SK-N-SH treated with all-trans-retinoic acid at 6 μM for 48 hours (cell line): ENCODE results near the gene DYNC1LI1.
"Not testable (repeated sequence)": the region's sequence is repeated elsewhere in the genome, so short reads cannot be mapped to it uniquely, and the experiment has no call there.

ENCODE experiments used
- ATAC-seq: fragments of 200-7000 bp; cut with Tn5 transposase; 3 replicates; pipeline ENCODE4 v1.9.1; 2020; ENCODE audit warnings: mild to moderate bottlenecking, moderate library complexity
- ARNTL ChIP-seq: fragments of 450-650 bp; formaldehyde crosslinking; IDR thresholded peaks from 2 replicates; pipeline ENCODE4 v1.5.0; 2020; ENCODE audit warnings: low read depth, mild to moderate bottlenecking, moderate library complexity, borderline replicate concordance
- BACH2 ChIP-seq: fragments of 250-450 bp; sonication (Bioruptor Pico); IDR thresholded peaks from 2 replicates; pipeline ENCODE4 v1.9.0; 2021; ENCODE audit warnings: mild to moderate bottlenecking, borderline replicate concordance
- CSDC2 ChIP-seq: fragments of 250-450 bp; sonication (Bioruptor Pico); IDR thresholded peaks from 2 replicates; pipeline ENCODE4 v1.5.0; 2020; ENCODE audit warnings: mild to moderate bottlenecking, moderate library complexity
- ESRRG ChIP-seq: fragments of 250-450 bp; sonication (Bioruptor Pico); IDR thresholded peaks from 2 replicates; pipeline ENCODE4 v1.6.1; 2021; ENCODE audit warnings: mild to moderate bottlenecking
- ISL1 ChIP-seq: fragments of 250-450 bp; sonication (Bioruptor Pico); IDR thresholded peaks from 2 replicates; pipeline ENCODE4 v2.1.2; 2022; ENCODE audit warnings: mild to moderate bottlenecking, moderate library complexity
- PPARA ChIP-seq: fragments of 250-450 bp; sonication (Bioruptor Pico); IDR thresholded peaks from 2 replicates; pipeline ENCODE4 v1.5.0; 2020; ENCODE audit warnings: mild to moderate bottlenecking, borderline replicate concordance
- RARB ChIP-seq: fragments of 250-450 bp; sonication (Bioruptor Pico); IDR thresholded peaks from 2 replicates; pipeline ENCODE4 v1.8.0; 2021; ENCODE audit warnings: mild to moderate bottlenecking, moderate library complexity
- SNAI2 ChIP-seq: fragments of 250-450 bp; sonication (Bioruptor Pico); IDR thresholded peaks from 2 replicates; pipeline ENCODE4 v1.5.0; 2020; ENCODE audit warnings: mild to moderate bottlenecking, moderate library complexity
- TCF4 ChIP-seq: fragments of 250-450 bp; sonication (Bioruptor Pico); IDR thresholded peaks from 2 replicates; pipeline ENCODE4 v1.8.0; 2021; ENCODE audit warnings: mild to moderate bottlenecking, moderate library complexity, borderline replicate concordance
- TOX ChIP-seq: fragments of 250-450 bp; sonication (Bioruptor Pico); IDR thresholded peaks from 2 replicates; pipeline ENCODE4 v1.8.0; 2021; ENCODE audit warnings: mild to moderate bottlenecking, moderate library complexity, borderline replicate concordance
- ZC3H10 ChIP-seq: fragments of 250-450 bp; sonication (Bioruptor Pico); IDR thresholded peaks from 2 replicates; pipeline ENCODE4 v1.5.1; 2021; ENCODE audit warnings: mild to moderate bottlenecking, moderate library complexity
- ZFP3 ChIP-seq: fragments of 250-450 bp; sonication (Bioruptor Pico); IDR thresholded peaks from 2 replicates; pipeline ENCODE4 v1.5.0; 2020; ENCODE audit warnings: mild to moderate bottlenecking, moderate library complexity
- ZFP30 ChIP-seq: fragments of 450-650 bp; formaldehyde crosslinking; IDR thresholded peaks from 2 replicates; pipeline ENCODE4 v1.5.0; 2022; ENCODE audit warnings: mild to moderate bottlenecking, moderate library complexity
- ZNF565 ChIP-seq: fragments of 450-650 bp; formaldehyde crosslinking; conservative IDR thresholded peaks from 2 replicates; pipeline ENCODE4 v1.5.0; 2020; ENCODE audit warnings: low read depth, mild to moderate bottlenecking, moderate library complexity
- ZNF70 ChIP-seq: fragments of 450-650 bp; formaldehyde crosslinking; IDR thresholded peaks from 2 replicates; pipeline ENCODE4 v1.5.0; 2020; ENCODE audit warnings: mild to moderate bottlenecking, moderate library complexity
- ZNF8 ChIP-seq: fragments of 450-650 bp; formaldehyde crosslinking; IDR thresholded peaks from 2 replicates; pipeline ENCODE4 v1.5.0; 2020; ENCODE audit warnings: mild to moderate bottlenecking, moderate library complexity
- TF ChIP-seq, protein P1 (sequence below): fragments of 250-450 bp; sonication (Bioruptor Pico); IDR thresholded peaks from 2 replicates; pipeline ENCODE4 v1.5.0; 2020; ENCODE audit warnings: mild to moderate bottlenecking, moderate library complexity
- TF ChIP-seq, protein P2 (sequence below): fragments of 250-450 bp; sonication (Bioruptor Pico); IDR thresholded peaks from 2 replicates; pipeline ENCODE4 v1.5.1; 2021; ENCODE audit warnings: mild to moderate bottlenecking, moderate library complexity
- TF ChIP-seq, protein P3 (sequence below): fragments of 250-450 bp; sonication (Bioruptor Pico); IDR thresholded peaks from 2 replicates; pipeline ENCODE4 v1.8.0; 2021; ENCODE audit warnings: low read depth, mild to moderate bottlenecking, moderate library complexity, borderline replicate concordance
- TF ChIP-seq, protein P4 (sequence below): fragments of 250-450 bp; sonication (Bioruptor Pico); IDR thresholded peaks from 2 replicates; pipeline ENCODE4 v1.8.0; 2020; ENCODE audit warnings: mild to moderate bottlenecking, moderate library complexity, borderline replicate concordance

DYNC1LI1 gene

DNA sequence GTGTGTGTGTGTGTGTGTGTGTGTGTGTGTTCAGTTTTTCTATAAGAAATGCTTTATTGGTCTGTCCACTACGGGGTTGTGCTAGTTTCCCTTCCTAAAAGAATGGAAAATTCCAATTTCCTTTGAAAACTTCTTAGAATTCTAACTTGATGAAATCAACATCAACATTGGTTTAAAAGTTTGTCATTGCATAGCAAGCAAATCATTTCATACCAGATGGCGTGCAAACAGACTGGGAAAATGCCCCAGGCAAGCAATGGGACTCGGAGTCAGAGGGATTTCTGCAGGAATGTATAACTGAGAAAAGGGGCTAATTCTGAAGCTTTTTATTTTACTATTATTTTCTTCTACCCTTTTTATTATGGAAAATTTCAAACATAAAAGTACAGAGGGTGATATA lies 13.1 kb upstream of the DYNC1LI1 start:
- TF ChIP-seq, protein P1, sequence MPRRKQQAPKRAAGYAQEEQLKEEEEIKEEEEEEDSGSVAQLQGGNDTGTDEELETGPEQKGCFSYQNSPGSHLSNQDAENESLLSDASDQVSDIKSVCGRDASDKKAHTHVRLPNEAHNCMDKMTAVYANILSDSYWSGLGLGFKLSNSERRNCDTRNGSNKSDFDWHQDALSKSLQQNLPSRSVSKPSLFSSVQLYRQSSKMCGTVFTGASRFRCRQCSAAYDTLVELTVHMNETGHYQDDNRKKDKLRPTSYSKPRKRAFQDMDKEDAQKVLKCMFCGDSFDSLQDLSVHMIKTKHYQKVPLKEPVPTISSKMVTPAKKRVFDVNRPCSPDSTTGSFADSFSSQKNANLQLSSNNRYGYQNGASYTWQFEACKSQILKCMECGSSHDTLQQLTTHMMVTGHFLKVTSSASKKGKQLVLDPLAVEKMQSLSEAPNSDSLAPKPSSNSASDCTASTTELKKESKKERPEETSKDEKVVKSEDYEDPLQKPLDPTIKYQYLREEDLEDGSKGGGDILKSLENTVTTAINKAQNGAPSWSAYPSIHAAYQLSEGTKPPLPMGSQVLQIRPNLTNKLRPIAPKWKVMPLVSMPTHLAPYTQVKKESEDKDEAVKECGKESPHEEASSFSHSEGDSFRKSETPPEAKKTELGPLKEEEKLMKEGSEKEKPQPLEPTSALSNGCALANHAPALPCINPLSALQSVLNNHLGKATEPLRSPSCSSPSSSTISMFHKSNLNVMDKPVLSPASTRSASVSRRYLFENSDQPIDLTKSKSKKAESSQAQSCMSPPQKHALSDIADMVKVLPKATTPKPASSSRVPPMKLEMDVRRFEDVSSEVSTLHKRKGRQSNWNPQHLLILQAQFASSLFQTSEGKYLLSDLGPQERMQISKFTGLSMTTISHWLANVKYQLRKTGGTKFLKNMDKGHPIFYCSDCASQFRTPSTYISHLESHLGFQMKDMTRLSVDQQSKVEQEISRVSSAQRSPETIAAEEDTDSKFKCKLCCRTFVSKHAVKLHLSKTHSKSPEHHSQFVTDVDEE (CRISPR knock-in tag) = no peak
- TF ChIP-seq ZNF70 (CRISPR knock-in tag) = no peak
- no peak for TF ChIP-seq SNAI2
- TF ChIP-seq, protein P2, sequence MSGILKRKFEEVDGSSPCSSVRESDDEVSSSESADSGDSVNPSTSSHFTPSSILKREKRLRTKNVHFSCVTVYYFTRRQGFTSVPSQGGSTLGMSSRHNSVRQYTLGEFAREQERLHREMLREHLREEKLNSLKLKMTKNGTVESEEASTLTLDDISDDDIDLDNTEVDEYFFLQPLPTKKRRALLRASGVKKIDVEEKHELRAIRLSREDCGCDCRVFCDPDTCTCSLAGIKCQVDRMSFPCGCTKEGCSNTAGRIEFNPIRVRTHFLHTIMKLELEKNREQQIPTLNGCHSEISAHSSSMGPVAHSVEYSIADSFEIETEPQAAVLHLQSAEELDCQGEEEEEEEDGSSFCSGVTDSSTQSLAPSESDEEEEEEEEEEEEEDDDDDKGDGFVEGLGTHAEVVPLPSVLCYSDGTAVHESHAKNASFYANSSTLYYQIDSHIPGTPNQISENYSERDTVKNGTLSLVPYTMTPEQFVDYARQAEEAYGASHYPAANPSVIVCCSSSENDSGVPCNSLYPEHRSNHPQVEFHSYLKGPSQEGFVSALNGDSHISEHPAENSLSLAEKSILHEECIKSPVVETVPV (CRISPR knock-in tag) = no peak
- TF ChIP-seq ZC3H10 (CRISPR knock-in tag) = no peak
- TF ChIP-seq, all 23 proteins: peak for 0
- no peak for ATAC-seq

DNA sequence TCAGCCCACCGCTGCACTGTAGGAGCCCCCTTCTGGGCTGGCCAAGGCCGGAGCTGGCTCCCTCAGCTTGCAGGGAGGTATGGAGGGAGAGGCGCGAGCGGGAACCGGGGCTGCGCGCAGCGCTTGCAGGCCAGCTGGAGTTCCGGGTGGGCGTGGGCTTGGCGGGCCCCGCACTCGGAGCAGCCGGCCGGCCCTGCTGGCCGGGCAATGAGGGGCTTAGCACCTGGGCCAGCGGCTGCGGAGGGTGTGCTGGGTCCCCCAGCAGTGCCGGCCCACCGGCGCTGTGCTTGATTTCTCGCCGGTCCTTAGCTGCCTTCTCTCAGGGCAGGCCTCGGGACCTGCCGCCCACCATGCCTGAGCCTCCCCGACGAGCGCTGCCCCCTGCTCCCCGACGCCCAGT lies 8.0 kb upstream of the DYNC1LI1 start:
- ATAC-seq = not testable (repeated sequence)

DNA sequence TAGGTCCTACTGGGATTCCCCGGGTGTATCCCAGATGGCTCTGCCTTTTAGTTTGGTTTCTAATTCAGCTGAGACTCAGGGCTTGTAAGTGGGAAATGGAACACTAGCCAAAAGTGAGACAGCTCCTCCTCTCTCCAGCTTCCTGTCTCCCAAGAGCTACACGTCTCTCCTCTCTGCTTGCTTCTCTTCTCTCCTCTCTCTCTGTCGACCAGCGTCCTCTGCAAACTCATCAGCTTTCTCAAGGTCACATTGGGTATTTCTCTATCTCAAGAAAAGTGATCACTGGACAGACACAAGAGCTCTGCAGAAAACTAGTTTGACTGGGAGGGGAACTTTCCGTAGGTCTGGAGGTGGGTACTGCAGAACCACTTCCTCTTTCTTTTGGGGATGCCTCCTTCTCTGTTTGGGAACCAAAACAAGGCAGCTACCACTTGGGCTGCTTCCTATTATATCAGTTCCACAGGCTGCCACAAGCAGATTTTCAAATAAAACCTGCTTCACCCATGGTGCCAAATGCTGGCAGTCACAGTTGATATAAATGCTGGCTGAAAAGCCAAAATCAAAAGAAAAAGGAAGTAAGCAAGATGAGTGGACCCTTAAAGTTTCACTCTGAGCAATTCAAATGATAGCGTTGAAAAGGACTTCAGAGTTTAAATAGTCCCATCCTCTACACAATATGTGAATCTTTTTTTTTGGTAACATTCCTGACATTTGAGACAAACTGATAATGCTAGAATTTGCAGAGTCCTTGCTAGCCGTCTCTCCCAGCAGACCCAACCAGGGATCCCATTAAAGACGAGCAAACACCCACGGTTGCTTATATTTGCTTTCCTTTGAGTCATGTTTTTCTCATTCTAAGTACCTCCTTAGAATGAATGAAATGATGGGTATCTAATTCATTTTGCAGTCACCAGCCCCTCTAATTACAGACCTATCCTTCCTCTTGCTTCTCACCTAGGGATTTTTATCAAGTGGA lies 7.2 kb upstream of the DYNC1LI1 start:
- no peak for TF ChIP-seq ARNTL (CRISPR knock-in tag)
- no peak for TF ChIP-seq PPARA (CRISPR knock-in tag)
- TF ChIP-seq ISL1 = no peak
- TF ChIP-seq ZNF8 (CRISPR knock-in tag) = no peak
- TF ChIP-seq, protein P2 (CRISPR knock-in tag) = no peak
- TF ChIP-seq ZNF565 (CRISPR knock-in tag) = no peak
- no peak for TF ChIP-seq ZC3H10 (CRISPR knock-in tag)
- no peak for TF ChIP-seq TOX (CRISPR knock-in tag)
- TF ChIP-seq SNAI2 = no peak
- no peak for TF ChIP-seq RARB (CRISPR knock-in tag)
- TF ChIP-seq ZFP3 (CRISPR knock-in tag) = no peak
- TF ChIP-seq TCF4 (CRISPR knock-in tag) = no peak
- TF ChIP-seq, protein P3, sequence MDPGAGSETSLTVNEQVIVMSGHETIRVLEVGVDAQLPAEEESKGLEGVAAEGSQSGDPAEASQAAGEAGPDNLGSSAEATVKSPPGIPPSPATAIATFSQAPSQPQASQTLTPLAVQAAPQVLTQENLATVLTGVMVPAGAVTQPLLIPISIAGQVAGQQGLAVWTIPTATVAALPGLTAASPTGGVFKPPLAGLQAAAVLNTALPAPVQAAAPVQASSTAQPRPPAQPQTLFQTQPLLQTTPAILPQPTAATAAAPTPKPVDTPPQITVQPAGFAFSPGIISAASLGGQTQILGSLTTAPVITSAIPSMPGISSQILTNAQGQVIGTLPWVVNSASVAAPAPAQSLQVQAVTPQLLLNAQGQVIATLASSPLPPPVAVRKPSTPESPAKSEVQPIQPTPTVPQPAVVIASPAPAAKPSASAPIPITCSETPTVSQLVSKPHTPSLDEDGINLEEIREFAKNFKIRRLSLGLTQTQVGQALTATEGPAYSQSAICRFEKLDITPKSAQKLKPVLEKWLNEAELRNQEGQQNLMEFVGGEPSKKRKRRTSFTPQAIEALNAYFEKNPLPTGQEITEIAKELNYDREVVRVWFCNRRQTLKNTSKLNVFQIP = no peak
- no peak for TF ChIP-seq BACH2 (CRISPR knock-in tag)
- TF ChIP-seq ESRRG (CRISPR knock-in tag) = no peak
- TF ChIP-seq CSDC2 (CRISPR knock-in tag) = no peak
- TF ChIP-seq ZFP30 (CRISPR knock-in tag) = no peak
- TF ChIP-seq, protein P4, sequence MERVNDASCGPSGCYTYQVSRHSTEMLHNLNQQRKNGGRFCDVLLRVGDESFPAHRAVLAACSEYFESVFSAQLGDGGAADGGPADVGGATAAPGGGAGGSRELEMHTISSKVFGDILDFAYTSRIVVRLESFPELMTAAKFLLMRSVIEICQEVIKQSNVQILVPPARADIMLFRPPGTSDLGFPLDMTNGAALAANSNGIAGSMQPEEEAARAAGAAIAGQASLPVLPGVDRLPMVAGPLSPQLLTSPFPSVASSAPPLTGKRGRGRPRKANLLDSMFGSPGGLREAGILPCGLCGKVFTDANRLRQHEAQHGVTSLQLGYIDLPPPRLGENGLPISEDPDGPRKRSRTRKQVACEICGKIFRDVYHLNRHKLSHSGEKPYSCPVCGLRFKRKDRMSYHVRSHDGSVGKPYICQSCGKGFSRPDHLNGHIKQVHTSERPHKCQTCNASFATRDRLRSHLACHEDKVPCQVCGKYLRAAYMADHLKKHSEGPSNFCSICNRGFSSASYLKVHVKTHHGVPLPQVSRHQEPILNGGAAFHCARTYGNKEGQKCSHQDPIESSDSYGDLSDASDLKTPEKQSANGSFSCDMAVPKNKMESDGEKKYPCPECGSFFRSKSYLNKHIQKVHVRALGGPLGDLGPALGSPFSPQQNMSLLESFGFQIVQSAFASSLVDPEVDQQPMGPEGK (CRISPR knock-in tag) = no peak
- peak; percentile 47; the same call in 2 of the 3 replicates for ATAC-seq
